Heart right ventricle (tissue), 16 donors: ENCODE results near the gene PXDN. TPM values are rescaled to one million over a fixed set of nuclear protein-coding genes. Genes with fewer than 3 reads are reported as not detected.
"Not testable (repeated sequence)": the region's sequence is repeated elsewhere in the genome, so short reads cannot be mapped to it uniquely, and the experiment has no call there.

Experiments used
- ATAC-seq, 8 donors: fragments of 200-7000 bp; cut with Tn5 transposase; one replicate each; pipeline ENCODE4 v1.9.1; 2020; ENCODE audit warnings: mild to moderate bottlenecking in 8 of 8, moderate library complexity in 8 of 8, moderate number of reproducible peaks in 1 of 8
- DNase-seq, 2 donors: peaks; one replicate each; pipeline ENCODE4 v3.0.0-alpha.2; 2020
- H3K27ac ChIP-seq, 10 donors: fragments of 200-600 bp; sonication (generic) in 2 of 10; one replicate each; pipeline versions ENCODE4 v1.5.0 to v1.8.0; 2020 to 2022; ENCODE audit warnings: mild to moderate bottlenecking in 3 of 10
- H3K27me3 ChIP-seq, 7 donors: fragments of 200-600 bp; one replicate each; pipeline ENCODE4 v1.8.0; 2021 to 2022; ENCODE audit warnings: mild to moderate bottlenecking in 2 of 7
- H3K36me3 ChIP-seq, 9 donors: fragments of 200-600 bp; sonication (generic) in 1 of 9; one replicate each; pipeline versions ENCODE4 v1.5.0 to v1.8.0; 2020 to 2022; ENCODE audit warnings: mild to moderate bottlenecking in 2 of 9
- H3K4me1 ChIP-seq, 9 donors: fragments of 200-600 bp; sonication (generic) in 1 of 9; one replicate each; pipeline versions ENCODE4 v1.5.0 to v1.8.0; 2020 to 2022; ENCODE audit warnings: mild to moderate bottlenecking in 4 of 9
- H3K4me3 ChIP-seq, 10 donors: fragments of 200-600 bp; sonication (generic) in 2 of 10; one replicate each; pipeline versions ENCODE4 v1.5.0 to v1.8.0; 2020 to 2022; ENCODE audit warnings: mild to moderate bottlenecking in 7 of 10, moderate library complexity in 2 of 10
- H3K9me3 ChIP-seq, 11 donors: fragments of 200-600 bp in 10 of 11; sonication (generic) in 2 of 11; one replicate each; pipeline versions ENCODE4 v1.5.0 to v1.8.0; 2013 to 2022; ENCODE audit warnings: mild to moderate bottlenecking in 2 of 11, control low read depth in 1 of 11, moderate library complexity in 1 of 11
- CTCF ChIP-seq, 9 donors: fragments of 200-600 bp; sonication (generic) in 2 of 9; IDR thresholded peaks; one replicate each; pipeline versions ENCODE4 v1.5.0 to v1.8.0; 2021 to 2022; ENCODE audit warnings: antibody characterized with exemption in 9 of 9, mild to moderate bottlenecking in 5 of 9, moderate library complexity in 1 of 9
- WGBS, 2 donors: extraction: QIAGEN DNeasy Blood & Tissue Kit; methylation state at CpG; one replicate each; pipeline ENCODE4 v1.1.7; 2013; ENCODE audit warnings: inconsistent platforms in 1 of 2; 5-methylcytosine and 5-hydroxymethylcytosine counted together
- intact Hi-C, 10 donors: fragments of 100-400 bp; cut with DNase I; formaldehyde crosslinking; loops; one replicate each; pipeline versions ENCODE4 v1.11.1 to v1.14.2; 2022
- polyA plus RNA-seq, 2 donors: library from polyadenylated mRNA; stranded (reverse); fragments of 200-250 nt; gene quantifications; one replicate each; pipeline ENCODE4 v1.2.3, GENCODE V29; 2013
- total RNA-seq, 10 donors: library from RNA; stranded (reverse); fragmentation: NEBNext Ultra II Directional in 3 of 10; extraction: Animal tissue kit (Norgen Biotek cat#: 25700) in 3 of 10; gene quantifications; one replicate each; pipeline versions ENCODE4 v1.2.1 to v1.2.4, GENCODE V29; 2021 to 2023
- donor health status: Arrhythmogenic right ventricular cardiomyopathy.
- donor health status: ischemic (EF 13 %, LVEDD 7.1; RV severe dilation, severe dysfunction).
- donor health status: healthy with polysubstance abuse.
- donor health status: DM: no; HTN: yes; CAD: no.
- donor health status: DM: no; HTN: no; CAD: no.
- donor health status: ischemic (EF 25% LVEDD 6.9; RV normal size, moderate dysfunction).
- donor health status: ischemic (EF 25% LVEDD 5.7; RV mildly dilated, moderate dysfunction).
- donor health status: healthy.
- donor health status: DM: yes; HTN: yes; CAD: no.
- donor health status: Ischemic cardiomyopathy.
- donor health status: ischemic (EF 35%, LVEDD 5.7; RV mildly dilated, moderate dysfunction).
- donor health status: nonischemic (EF 11% LVEDD 7.7; RV severe dilation, severe dysfunction).
- donor health status: DM: yes; HTN: yes; CAD: no.
- donor health status: PGD.
- donor health status: ischemic (EF 29% LVEDD 5.4; RV normal size, mild dysfunction).
- donor health status: nonischemic (EF 23%, LVEDD 6.1; RV moderate dilation, normal function).

The PXDN gene
- total and polyA plus RNA-seq, 12 donors = 7.8 to 65.0 (median 18.9) TPM

- peaks cover 4 to 71% (median 53%) of the 10 kb centered on the region in 9 donors for H3K4me1 ChIP-seq
- no peak for ATAC-seq
- H3K27ac ChIP-seq = peak overlapping the region in 2 of 10 donors; percentile 21 to 49
- no peaks in the 10 kb centered on the region for H3K27me3 ChIP-seq
- no peak for DNase-seq
- intact Hi-C loops = no loop called here
- WGBS, 2 donors = 61 to 66% methylated on average over 2 of the region's 2 CpGs
- H3K4me3 ChIP-seq = no peak overlapping the region
- TF ChIP-seq CTCF (IDR thresholded peaks at IDR 0.05) = no peak
- H3K9me3 ChIP-seq = peaks cover 0 to 16% (median 6%) of the 10 kb centered on the region in 11 donors
- H3K36me3 ChIP-seq = peaks cover 0 to 4% (median 0%) of the 10 kb centered on the region in 9 donors
Measured at GRCh38 chr2:1736045-1736444, 8.3 kb downstream of the PXDN start.

GRCh38 chr2:1733298-1733697 lies 11.0 kb downstream of the PXDN start:
- H3K4me3 ChIP-seq, intact Hi-C loops, H3K27me3 ChIP-seq, ATAC-seq, H3K36me3 ChIP-seq: not testable (repeated sequence)
- peaks cover 11 to 71% (median 56%) of the 10 kb centered on the region in 9 donors for H3K4me1 ChIP-seq
- peak overlapping the region in 1 of 10 donors; percentile 84 for H3K27ac ChIP-seq
- peaks cover 0 to 16% (median 6%) of the 10 kb centered on the region in 11 donors for H3K9me3 ChIP-seq
- 96 to 97% methylated on average over 19 of the region's 19 CpGs for WGBS, 2 donors
- peak in 1 of 2 donors; percentile 5 for DNase-seq

GRCh38 chr2:1731963-1732768 lies 12.1 kb downstream of the PXDN start:
- Histone ChIP-seq H3K27me3 (peaks cover 0 to 5% (median 0%) of the 10 kb centered on the region in 7 donors), H3K36me3 (peaks cover 0 to 4% (median 0%) of the 10 kb centered on the region in 9 donors), H3K9me3 (peaks cover 0 to 16% (median 6%) of the 10 kb centered on the region in 11 donors), H3K4me1 (peaks cover 12 to 72% (median 52%) of the 10 kb centered on the region in 9 donors), H3K4me3 (no peak overlapping the region), H3K27ac (peak overlapping the region in 9 of 10 donors; percentile 52 to 84 (median 72))
- ATAC-seq (peak in 7 of 8 donors; percentile 21 to 54 (median 45)), DNase-seq (peak; percentile 6 to 20)
- intact Hi-C loops = no loop called here
- 32 to 34% methylated on average over 10 of the region's 10 CpGs for WGBS, 2 donors
- no peak for TF ChIP-seq CTCF (IDR thresholded peaks at IDR 0.05)

GRCh38 chr2:1731447-1731962 lies 12.8 kb downstream of the PXDN start:
- H3K27me3 ChIP-seq = peaks cover 0 to 5% (median 0%) of the 10 kb centered on the region in 7 donors
- DNase-seq (peak in 1 of 2 donors; percentile 13), ATAC-seq (peak in 7 of 8 donors; percentile 14 to 56 (median 40))
- no peak for TF ChIP-seq CTCF (IDR thresholded peaks at IDR 0.05)
- H3K27ac ChIP-seq = peak overlapping the region; percentile 43 to 84 (median 71)
- 44 to 64% methylated on average over 8 of the region's 8 CpGs for WGBS, 2 donors
- peaks cover 0 to 16% (median 6%) of the 10 kb centered on the region in 11 donors for H3K9me3 ChIP-seq
- peaks cover 13 to 72% (median 53%) of the 10 kb centered on the region in 9 donors for H3K4me1 ChIP-seq
- intact Hi-C loops = no loop called here
- no peak overlapping the region for H3K4me3 ChIP-seq
- H3K36me3 ChIP-seq = peaks cover 0 to 4% (median 0%) of the 10 kb centered on the region in 9 donors
